Hindlimb muscle (tissue), 1 donor: ENCODE results near the gene SKP2. TPM values are rescaled to one million over a fixed set of nuclear protein-coding genes. Genes with fewer than 3 reads are reported as not detected.
"Not testable (repeated sequence)": the region's sequence is repeated elsewhere in the genome, so short reads cannot be mapped to it uniquely, and the experiment has no call there.

Source experiments
- DNase-seq: peaks from one replicate; pipeline ENCODE4 v3.0.0-alpha.2; 2013
- polyA plus RNA-seq: library from polyadenylated mRNA; unstranded; fragments of 120-200 nt; gene quantifications from one replicate; pipeline ENCODE4 v1.2.1, GENCODE V29; 2013; ENCODE audit not compliant: insufficient read length

The SKP2 gene
- 57.0 TPM for polyA plus RNA-seq

DNA sequence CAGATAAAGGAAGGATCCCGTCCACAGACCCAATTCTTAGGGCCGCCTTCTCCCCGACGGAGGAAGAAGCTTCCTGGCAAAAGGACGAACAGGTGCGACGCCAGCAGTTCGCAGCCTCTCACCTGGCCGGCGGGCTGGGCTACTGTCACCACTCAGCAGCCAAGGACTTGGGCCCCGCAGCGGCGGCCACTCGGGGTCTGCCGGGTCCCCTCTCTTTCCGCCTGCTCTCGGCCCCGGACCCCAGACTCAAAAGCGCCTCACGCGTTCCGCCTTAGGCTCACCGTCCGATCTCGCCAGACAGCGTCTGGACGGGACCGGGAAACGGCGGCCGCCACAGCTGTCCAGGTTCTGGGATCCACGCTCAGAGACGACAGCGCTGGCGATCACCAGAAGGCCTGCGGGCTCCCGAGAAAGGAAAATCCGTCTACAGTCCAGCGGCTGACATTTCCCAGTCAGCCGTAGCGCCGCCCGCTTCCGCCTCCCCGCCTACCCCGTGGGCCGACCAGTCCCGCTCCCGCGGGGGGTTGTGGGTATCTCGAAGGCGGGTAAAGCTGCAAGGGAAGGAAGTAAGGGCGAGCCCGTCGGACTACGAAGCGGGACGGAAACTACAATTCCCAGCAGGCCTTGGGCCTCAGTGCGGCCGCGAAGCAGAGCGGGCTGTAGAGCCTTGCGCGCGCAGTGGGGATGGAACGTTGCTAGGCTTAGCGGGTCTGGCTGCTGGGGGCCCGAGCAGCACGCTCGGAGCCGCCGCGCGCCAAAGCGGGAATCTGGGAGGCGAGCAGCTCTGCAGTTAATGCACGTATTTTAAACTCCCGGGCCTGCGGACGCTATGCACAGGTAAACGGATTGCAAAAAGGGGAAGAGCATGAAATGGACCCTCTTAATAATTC is at the start of gene SKP2, which contains the start of gene LMBRD2:
SKP2 (plus strand) TSS at position 678 of the 890 bp plus-strand sequence; CDS start at position 830, 152 bp downstream.
LMBRD2 (minus strand) TSS at position 454 of the 890 bp plus-strand sequence. CDS start 8,538 bp downstream, outside the sequence.
- peak; percentile 100 for DNase-seq

GRCh38 chr5:36105819-36106218 is 46.1 kb upstream of the SKP2 start:
- no peak for DNase-seq

GRCh38 chr5:36108758-36109460 is 43.0 kb upstream of the SKP2 start:
- no peak for DNase-seq

- no peak for DNase-seq
Measured at GRCh38 chr5:36111238-36111637, 40.7 kb upstream of the SKP2 start.

GRCh38 chr5:36125868-36126267 is 26.0 kb upstream of the SKP2 start:
- no peak for DNase-seq

GRCh38 chr5:36128795-36129194 is 23.1 kb upstream of the SKP2 start:
- no peak for DNase-seq

DNA sequence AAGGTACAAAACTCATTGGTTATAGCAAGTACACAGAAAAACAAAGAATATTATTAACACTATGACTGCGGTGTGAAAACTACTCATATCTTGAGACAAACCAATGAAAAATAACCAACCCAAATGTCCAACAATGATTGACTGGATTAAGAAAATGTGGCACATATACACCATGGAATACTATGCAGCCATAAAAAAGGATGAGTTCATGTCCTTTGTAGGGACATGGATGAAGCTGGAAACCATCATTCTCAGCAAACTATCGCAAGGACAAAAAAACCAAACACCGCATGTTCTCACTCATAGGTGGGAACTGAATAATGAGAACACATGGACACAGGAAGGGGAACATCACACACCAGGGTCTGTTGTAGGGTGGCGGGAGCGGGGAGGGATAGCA is 22.2 kb upstream of the SKP2 start:
- DNase-seq = not testable (repeated sequence)

GRCh38 chr5:36133009-36133408 is 18.9 kb upstream of the SKP2 start:
- not testable (repeated sequence) for DNase-seq

GRCh38 chr5:36135988-36136387 is 15.9 kb upstream of the SKP2 start:
- no peak for DNase-seq

DNA sequence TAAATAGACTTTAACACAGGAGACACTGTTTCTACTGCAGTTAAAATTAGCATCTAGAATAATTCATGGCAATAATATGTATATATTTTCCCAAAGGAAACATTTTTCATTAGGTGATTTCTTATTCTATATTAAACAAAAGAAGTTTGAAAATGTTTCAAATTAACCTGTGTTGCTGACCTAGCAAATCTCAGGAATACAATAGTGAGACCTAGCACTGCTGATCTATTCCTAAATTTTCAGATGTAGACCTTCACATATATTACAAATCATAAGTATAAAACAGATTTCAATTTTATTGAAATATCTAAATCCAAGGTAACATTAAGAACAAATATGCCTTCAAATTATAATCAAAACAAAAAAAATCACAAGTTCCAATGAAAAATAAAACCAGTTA is 15.3 kb upstream of the SKP2 start:
- no peak for DNase-seq

DNA sequence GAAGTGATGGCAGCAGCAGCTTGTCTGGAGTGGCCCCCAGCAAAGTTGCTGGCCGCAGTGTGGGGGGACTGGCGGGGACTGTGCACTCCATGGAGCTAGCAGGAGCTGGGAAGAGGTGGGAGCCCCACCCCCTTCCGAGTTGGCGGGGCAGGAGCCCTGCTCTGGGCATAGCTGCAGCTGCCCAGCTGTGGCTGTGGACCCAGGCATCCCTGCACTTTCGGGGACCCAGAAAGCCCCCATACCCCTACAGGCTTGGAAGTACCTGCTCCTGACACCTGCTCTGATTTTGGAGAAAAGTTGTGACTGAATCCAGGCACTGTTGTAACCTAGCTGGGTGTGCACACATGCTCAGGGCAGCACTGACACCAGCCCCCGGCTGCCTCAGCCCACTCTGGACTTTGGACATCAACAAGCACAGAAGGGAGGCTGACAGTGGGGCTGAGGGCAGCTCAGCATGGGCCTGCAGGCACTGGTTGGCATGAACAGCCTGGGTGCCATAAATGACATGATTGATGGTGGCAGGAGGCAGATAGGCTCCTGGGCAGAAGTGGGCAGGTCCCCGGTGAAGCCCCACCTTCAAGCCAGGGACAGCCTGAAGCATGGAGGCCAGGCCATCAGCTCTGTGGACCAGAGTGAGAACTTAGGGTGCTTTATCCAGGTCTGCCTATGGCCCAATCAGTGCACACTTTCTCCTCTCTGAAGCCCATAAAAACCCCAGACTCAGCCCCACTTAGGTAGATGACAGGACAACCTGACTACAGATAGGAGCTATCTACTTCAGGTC is 12.8 kb upstream of the SKP2 start:
- no peak for DNase-seq

DNA sequence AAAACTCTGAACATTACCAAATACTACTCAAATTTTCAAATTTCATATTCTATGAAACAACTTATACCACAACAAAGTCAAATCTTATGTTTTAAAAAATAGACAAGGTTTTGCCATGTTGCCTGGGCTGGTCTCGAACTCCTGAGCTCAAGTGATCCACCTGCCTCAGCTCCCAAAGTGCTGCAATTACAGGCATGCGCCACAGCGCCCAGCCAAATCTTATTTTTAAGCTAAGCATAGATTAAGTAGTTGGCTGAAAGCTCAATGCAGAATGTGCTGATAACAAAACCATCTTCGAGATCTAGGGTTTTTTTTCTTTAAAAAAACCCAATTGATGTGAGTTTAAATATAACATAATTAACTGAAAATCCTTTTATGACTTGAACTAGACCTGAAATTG is 6.6 kb upstream of the SKP2 start:
- DNase-seq = no peak

DNA sequence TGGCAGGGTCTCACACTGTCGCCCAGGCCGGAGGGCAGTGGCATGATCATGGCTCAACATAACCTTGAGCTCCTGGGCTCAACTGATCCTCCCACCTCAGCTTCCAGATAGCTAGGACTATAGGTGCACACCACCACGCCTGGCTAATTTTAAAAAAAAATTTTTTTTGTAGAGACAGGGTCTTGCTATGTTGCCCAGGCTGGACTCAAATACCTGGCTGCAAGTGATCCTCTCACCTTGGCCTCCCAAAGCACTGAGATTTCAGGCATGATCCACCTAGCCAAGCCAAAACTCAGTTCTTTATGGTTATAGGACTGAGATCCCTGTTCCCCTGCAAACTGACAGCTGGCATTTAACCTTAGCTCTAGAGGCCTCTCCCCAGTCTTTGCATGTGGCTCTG is 5.5 kb upstream of the SKP2 start:
- no peak for DNase-seq

DNA sequence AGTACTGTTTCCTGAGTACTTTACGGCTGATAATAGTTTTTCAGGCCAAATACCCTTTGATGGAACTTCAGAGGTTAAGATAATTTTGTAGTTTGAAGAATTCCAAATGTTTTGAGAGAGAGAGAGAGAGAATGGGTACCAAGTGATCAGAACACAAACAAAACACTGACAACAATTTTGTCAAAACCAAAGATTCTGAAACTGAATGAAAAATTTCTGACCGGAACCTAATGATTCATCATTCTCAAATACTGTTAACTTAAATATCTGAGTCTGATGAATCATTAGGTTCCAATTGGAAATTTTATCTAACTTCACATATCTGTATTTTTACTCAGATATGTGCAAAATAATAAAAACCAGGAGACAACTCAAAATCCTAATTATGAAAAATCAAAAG is 4.2 kb upstream of the SKP2 start:
- no peak for DNase-seq

DNA sequence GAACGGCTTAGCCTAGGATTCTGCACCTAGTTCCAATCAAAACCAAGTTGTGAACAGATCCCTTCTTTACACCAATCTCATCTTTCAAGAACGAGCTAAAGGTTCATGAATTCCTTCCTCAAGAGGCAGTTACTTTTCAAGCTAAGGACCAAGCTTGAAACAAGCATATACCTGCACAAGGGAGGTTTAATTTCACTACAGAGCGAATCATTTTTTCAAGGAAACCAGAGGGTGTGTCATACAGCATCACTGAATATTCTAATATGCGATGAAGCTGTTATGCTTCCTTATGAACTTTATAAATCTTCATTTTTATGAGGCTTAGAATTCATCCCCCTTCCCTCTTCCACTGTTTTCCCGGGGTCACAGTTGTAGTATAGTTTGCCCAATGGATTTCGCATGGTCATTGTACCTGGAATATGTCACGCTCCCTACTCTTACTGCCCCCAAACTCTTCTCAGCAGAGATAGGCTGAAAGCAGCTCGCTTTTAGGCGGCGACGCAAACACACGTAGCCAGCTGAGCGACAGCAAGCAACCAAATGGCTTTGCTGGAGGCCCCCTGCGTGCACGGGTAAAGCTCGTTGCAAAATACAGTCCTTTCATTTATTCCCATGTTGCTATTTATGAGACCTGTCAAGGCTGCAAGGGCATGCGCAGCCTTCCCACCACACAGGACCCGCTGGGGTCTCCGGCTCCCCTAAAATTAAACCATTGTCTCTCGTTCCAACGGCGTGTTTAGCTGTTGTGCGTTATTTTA is 1.1 kb upstream of the SKP2 start:
- DNase-seq = peak; percentile 28

DNA sequence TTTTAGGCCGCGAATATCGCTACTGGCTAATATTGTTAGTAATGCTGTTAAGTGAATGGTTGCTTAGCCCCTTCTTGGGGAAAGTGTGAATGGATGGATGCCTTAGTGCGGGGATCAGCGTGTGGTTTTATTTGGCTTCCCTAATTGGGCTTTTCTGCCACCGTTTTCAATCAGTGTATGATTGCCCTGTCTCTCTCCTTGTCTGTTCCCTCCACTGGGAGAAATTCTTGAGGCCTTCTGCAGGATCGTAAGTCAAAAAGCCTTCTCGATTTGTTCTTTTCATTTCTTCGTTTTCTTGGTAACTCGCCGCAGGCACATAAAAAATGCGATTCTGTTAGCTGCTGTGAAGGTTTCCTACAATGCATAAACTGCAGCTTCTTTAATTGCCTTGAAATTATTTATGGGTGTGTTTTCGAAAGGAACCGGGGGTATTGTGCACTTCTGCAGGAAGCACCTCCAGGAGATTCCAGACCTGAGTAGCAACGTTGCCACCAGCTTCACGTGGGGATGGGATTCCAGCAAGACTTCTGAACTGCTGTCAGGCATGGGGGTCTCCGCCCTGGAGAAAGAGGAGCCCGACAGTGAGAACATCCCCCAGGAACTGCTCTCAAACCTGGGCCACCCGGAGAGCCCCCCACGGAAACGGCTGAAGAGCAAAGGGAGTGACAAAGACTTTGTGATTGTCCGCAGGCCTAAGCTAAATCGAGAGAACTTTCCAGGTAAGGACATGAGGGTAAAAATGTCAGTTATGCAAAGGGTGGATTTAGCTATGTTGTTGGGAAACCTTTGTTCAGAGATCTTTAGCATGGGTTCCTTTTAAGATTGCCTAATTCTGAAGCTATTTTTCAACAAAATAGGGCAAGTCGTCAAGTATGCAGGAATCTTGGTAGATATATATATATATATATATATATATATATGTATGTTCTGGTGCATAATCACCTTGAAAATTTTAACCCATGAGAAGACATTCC is 700 bp downstream of the SKP2 start:
- DNase-seq = no peak

- no peak for DNase-seq
Measured at GRCh38 chr5:36153298-36153677, 1.4 kb downstream of the SKP2 start.

DNA sequence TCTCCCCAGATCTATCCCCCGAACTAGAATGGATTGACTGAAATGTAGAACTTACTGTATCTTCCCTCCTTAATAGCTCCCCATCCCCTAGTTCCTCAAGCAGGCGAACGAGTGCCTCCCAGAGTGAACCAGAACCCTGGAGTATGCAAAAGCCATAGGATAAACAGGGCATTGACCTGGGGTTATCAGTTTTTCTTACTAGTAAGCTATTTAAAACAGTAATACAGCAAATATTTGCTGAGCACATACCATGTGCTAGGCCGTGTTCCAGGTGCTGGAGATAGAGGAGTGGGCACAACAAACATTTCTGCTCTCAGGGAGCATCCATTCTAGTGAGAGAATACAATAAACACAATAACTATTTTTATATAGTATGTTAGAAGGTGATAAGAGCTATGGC is 1.8 kb downstream of the SKP2 start:
- DNase-seq = no peak

DNA sequence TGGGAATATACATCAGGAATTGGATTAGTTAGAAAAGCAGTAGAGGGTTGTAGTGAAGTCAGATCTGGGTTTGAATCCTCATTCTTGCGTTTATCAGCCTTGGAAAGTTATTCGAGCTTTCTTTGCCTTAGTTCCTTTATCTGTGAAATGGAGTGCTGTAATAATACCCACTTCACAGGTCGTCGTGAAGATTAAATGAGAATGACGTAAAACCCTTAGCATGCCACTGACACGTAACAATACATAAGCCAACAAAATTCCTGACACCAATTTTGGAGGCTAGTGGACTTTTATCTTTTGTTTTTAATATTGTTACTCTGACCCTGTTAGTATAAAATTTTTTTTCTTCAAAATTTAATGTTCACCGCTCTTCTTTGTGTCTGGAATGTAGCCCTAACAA is 3.4 kb downstream of the SKP2 start:
- DNase-seq = no peak

DNA sequence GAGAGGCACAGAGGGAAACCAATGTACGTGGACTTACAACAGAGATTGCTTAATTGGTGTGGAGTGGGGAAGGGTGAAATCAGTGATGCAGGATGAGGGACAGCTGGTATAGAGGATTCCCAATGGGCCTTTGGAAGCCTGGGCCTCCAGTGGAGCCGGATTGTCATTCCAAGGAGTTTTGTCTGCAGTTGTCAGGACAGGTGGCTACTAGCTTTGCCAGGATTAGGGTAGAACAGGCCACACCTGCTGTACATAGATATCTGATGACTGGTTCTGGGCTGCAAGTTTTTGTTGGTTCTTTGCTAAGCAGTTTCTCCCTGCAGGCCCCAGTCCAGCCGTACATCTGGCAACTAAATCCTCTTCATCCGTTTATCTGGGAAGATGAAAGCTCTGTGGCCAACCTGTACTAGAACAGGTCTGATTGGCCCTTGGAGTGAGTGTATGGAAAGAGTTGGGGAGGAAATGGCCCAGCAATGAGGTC is 4.2 kb downstream of the SKP2 start:
- peak; percentile 36 for DNase-seq

DNA sequence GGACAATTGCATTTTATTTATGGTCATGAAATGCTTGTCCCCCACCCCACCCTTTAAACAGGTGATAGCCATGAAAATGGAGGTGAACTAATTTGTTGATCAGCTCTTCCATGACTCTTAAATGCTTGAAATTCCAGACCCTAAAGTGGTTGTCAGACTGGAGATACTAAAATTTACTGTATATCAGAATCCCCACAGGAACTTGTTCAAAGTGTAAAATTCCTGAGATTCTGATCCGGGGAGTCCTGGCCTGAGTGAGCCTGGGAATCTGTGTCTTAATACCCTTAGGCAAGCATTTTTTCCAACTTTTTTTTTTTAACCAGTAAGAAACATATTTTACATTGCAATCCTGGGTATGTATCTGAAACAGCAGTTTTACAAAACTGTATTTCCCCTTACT is 4.7 kb downstream of the SKP2 start:
- no peak for DNase-seq
